22Rv1 (cell line): Measurements from ENCODE around the gene BBX.

Experiments
- ZFX ChIP-seq: fragments of 450-650 bp; IDR thresholded peaks from 2 replicates; pipeline ENCODE4 v1.6.1; 2017; ENCODE audit warnings: antibody characterized with exemption, borderline replicate concordance
- TF ChIP-seq, protein P1 (sequence below): fragments of 450-650 bp; IDR thresholded peaks from 2 replicates; pipeline ENCODE4 v1.5.1; 2017; ENCODE audit warnings: mild to moderate bottlenecking

DNA sequence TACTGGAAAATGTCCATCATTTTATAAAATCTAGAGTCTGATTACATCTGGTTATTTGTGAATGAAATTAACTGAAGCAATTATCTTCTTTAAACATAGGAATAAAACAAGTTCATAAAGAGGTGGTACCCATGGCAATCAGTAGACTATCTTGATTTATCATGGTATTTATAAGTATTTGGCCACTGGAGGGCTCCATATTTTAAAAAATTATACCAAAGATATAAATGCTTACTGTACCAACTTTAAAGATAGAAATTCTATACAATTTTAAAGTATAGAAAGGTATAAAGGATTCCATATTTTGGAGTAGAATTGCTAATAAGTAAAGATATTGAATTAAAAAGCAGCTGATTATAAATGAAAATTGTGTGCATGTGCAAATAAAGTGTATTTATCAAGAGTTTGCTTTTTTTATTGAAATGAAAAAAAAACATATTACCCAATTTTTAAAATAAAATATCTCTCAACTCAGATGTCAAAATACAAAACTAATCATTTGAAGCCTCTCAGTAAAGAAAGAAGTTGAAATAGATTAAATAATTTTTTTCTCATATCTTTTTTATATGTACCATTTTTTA is 105.3 kb downstream of the BBX start:
- TF ChIP-seq, protein P1, sequence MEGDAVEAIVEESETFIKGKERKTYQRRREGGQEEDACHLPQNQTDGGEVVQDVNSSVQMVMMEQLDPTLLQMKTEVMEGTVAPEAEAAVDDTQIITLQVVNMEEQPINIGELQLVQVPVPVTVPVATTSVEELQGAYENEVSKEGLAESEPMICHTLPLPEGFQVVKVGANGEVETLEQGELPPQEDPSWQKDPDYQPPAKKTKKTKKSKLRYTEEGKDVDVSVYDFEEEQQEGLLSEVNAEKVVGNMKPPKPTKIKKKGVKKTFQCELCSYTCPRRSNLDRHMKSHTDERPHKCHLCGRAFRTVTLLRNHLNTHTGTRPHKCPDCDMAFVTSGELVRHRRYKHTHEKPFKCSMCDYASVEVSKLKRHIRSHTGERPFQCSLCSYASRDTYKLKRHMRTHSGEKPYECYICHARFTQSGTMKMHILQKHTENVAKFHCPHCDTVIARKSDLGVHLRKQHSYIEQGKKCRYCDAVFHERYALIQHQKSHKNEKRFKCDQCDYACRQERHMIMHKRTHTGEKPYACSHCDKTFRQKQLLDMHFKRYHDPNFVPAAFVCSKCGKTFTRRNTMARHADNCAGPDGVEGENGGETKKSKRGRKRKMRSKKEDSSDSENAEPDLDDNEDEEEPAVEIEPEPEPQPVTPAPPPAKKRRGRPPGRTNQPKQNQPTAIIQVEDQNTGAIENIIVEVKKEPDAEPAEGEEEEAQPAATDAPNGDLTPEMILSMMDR: peak; percentile 34
- TF ChIP-seq ZFX: no peak
